Hematopoietic multipotent progenitor cell treated with erythropoietin and hydrocortisone succinate and interleukin-3 and kit ligand, for 15 days (in vitro differentiated cells): ENCODE data around the gene SIRT2.
"Not testable (repeated sequence)": the region's sequence is repeated elsewhere in the genome, so short reads cannot be mapped to it uniquely, and the experiment has no call there.

ENCODE experiments used
- DNase-seq: peaks from one replicate; pipeline ENCODE4 v3.0.0-alpha.2; 2015; ENCODE audit warnings: low spot score

SIRT2 gene

DNA sequence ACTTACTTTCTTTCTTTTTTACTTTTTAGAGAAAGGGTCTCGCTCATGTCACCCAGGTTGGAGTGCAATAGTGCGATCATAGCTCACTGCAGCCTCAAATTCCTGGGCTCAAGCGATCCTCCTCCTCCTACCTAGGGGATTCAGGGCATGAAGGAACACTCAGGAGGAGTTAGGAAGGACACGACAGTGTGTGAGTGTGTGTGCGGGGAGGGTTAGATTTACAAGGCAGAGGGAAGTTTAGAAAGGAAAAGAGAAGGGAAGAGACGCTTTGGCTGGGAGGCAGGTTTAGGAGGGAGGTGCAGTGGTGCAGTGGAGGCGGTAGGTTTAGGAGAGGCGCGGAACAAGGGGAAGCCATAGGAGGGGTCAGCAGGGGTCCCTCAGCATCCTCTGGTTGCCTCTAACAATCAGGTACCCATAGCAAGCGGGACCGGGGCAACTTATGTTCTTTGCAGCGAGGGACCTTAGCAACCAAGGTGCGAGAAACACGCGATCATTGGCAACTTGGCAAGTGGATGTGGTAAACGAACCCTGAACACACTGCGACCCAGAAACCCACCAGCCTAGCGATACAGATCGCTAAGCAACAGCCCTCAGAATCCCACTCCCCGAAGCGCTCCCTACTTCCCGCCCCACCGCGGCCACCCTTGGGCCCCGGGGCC lies 501 bp downstream of the SIRT2 start:
- no peak for DNase-seq

DNA sequence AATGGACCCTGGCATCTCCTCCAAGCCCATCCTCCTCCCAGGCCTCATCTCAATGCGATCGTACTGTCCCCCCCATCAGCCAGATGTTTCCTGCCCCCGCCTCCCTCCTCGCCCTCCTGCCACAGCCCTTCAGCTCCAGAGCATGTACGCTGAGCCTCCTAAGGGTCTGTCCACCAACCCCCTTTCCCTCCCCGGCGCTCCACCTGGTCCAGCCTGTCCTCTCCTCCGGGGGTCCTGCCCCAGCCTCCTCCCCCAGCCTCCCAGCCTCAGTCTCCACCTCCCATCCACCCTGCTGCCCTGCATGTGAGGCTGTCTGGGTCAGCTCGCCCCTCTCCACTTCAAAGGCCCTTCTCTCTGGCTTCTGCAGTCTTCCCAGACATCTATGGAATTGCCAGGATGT lies 4.5 kb downstream of the SIRT2 start:
- DNase-seq: no peak

DNA sequence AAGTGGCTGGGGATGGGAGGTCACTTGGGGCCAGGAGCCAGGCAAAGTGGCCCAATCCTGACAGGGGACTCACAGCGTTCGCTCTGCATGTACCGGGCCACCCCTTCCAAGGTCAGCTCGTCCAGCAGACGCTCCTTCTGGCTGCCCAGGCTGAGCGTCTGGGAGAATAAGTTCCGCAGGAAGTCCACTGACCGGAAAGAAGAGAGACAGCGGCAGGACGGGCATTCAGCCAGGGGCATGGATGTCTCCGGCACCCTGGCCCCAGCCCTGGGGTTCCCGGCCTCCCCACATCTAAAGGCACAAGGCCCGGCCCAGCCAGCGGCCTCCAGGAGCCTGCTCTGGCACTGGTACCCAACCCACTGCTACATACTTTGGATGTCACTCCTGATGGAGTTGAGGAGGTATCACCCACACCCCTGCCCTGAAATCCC lies 6.1 kb downstream of the SIRT2 start:
- no peak for DNase-seq

DNA sequence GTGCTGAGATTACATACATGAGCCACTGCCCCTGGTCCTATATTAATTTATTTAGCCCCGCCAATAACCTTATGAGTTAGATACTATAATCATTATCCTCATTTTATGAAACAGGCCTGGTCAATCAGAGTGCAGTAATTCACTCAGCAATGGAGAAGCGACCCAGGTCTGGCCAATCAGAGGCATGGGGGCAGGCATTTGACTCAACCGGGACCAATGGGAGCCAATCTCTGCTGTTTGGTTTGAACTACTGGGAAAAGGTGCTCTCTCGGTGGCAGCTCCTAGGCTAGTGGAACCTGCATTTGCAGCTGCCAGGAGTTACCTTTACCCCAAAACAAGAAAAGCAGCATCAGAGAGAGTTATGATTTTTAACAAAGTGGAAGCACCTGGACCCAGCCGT lies 6.6 kb downstream of the SIRT2 start:
- no peak for DNase-seq

DNA sequence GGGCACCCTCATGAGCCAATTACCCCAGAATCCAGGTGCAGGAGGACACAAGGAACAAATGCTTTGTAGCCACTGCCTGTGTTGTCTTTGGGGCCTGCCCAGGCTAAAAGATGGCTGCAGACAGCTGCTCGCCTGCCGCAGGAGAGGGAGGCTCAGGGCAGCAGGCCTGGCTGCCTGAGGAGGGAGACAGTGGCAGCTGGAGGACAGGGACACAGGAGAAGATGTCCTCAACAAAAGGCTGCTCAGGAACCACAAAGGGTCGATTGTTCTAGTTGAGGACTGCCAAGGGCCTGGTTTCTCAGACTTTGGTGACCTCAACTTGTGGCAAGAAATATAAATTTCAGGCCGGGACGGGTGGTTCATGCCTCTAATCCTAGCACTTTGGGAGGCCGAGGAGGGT lies 7.6 kb downstream of the SIRT2 start:
- DNase-seq: no peak

DNA sequence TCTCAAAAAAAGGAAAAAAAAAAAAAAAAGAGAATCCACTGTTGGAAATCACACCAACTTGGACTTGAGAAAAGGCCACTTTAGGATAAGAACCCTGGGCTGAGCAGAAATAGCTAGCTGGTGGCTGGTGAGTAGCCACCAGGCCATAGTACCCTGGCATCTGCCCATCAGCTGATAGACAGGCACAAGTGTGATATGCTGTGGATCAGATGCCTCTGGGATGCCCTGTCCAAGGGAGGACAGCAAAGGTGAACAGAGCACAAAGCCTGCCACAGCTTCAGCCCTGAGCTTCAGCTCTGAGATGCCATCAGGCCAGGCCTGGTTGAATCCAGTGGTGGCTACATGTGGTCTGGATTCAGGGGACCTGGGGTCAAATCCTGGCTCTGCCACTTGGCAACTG lies 8.7 kb downstream of the SIRT2 start:
- DNase-seq: no peak

DNA sequence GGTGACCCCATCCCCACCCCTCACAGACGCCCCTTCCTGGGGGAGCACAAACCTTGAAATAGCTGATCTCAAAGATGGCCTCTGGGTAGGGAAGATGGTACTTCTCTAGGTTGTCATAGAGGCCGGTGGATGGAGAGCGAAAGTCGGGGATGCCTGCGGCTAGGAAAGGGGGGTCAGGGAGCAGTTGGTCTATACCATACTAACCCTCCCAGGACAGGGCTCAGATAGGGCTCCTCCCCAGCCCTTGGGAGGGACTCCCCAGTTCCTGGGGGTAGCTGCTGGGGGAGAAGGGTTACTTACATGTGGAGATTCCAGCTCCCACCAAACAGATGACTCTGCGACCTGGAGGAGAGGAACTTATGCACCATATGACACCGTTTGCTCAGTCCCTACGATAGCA lies 9.6 kb downstream of the SIRT2 start:
- no peak for DNase-seq

DNA sequence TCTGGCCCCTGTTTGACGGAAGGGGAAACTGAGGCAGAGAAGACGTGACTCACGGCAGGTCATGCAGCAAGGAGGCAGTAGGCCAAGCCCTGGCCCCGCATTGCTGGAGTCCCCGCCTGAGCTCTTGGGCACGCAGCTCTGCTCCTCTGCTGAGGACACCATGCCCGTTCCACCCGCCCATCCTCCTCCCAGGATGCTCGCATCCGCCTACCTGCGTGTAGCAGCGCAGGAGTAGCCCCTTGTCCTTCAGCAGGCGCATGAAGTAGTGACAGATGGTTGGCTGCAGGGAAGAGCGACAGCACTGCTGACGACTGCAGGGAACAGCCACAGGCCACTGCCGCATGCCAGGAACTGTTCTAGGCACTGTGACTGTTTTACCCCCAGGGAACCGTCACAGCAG lies 10.5 kb downstream of the SIRT2 start:
- DNase-seq: no peak

DNA sequence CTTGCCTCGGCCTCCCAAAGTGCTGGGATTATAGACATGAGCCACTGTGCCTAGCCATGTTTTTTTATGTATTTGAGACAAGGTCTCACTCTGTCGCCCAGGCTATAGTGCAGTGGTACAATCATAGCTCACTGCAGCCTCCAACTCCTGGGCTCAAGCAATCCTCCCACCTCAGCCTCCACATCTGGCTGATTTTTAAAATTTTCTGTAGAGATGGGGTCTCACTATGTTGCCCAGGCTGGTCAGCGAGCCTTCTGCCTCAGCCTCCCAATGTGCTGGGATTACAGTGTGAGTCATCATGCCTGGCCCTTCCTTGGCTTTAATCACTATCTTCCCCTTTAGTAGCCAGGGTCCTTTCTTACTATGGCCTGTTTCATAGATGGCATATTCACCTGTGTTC lies 14.7 kb downstream of the SIRT2 start:
- not testable (repeated sequence) for DNase-seq

DNA sequence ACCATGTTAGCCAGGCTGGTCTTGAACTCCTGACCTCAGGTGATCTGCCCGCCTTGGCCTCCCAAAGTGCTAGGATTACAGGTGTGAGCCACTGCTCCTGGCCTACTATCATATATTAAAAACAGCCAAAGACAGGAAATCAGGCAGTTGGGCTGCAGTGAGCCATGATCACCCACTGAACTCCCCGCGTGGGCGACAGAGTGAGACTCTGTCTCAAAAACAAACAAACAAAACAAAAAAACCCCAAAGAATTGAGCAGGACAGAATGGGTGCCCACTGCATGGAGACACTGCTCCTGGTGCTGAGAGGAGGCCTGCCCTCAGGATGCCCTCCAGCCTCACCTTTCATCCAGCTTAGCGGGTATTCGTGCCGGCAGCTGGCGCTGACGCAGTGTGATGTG lies 16.1 kb downstream of the SIRT2 start:
- no peak for DNase-seq

DNA sequence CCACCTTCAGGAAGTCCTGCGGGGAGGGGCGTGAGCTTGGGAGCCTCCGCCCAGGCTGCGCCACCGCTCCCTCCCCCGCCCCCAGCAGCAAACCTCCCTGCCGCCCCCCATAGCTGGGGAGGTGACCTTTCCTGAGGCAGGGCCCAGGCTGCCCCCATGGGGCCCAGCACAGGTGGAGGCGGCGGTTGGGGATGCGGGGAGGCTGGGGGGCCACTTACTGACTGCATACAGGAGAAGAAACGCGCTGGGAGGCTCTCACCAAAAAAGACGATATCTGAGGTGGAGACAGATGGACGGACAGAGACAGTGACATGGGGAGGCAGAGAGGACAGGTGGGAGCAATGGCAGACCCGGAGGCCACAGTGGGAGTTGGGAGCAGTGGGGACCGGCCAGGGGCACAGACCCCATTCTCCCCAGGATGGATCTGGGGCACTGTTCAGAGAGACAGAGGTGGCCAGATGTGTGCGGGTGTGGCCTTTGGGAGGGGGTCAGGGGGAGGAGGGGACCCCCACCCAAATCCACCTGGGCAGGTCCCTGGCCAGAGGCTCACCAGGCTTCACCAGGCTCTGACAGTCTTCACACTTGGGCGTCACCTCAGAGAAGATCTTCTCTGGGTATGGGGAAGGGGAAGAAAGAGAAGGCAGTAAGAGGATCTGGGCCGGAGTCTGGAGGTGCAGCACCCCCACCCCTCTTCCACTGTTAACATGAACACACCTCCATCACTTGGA lies 18.4 kb downstream of the SIRT2 start:
- DNase-seq: no peak

DNA sequence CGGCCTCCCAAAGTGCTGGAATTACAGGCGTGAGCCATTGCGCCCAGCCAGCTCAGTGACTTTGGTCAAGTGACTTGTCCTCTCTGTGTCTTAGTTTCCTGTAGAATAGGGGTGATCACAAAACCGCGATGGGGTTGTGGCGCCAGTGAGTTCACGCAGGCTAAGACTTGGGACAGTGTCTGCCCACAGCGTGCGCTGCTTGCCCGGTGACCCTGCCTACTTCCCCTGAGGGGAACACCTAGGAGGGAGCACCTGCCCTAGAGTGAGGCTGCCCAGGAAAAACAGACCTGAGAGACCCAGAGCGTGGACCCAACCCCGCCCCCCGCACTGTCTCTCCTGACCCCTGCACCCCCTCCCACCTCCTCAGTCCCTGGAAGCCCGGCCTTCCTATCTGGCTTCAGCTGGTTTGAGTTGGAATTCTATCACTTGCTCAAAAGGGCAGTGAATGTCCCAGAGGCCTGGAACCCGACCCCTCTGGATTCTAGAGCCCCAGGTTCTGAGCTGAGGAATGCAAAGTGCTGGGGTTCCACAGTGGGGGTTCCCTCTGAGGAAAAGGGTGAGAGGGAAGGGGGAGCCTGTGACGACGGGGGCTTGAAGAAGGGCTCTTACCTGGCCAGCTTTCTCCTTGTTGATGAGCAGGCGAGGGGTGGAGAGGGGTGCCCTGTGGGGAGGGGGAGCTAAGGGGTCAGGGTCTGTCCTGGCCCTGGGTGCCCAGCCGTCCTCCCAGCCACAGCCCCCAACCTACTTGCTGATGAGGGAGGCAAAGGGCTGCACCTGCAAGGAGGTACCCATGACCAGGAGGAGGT lies 19.1 kb downstream of the SIRT2 start:
- DNase-seq: no peak

DNA sequence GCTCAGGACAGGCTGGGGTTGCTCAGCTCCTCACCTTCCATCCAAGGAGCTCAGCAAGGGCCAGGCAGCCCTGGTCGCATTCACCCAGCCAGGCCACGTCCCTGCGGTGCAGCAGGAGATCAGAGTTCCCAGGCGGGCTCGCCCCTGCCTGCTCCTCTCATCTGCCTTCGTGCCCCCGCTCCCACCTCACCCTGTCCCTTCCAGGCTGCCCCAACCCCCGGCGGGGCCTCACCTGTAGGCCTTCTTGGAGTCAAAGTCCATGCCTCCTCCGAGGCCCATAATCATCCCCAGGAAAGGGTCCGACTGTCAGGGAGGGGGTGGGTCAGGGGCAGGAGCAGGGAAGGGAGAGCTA lies 20.0 kb downstream of the SIRT2 start:
- no peak for DNase-seq

DNA sequence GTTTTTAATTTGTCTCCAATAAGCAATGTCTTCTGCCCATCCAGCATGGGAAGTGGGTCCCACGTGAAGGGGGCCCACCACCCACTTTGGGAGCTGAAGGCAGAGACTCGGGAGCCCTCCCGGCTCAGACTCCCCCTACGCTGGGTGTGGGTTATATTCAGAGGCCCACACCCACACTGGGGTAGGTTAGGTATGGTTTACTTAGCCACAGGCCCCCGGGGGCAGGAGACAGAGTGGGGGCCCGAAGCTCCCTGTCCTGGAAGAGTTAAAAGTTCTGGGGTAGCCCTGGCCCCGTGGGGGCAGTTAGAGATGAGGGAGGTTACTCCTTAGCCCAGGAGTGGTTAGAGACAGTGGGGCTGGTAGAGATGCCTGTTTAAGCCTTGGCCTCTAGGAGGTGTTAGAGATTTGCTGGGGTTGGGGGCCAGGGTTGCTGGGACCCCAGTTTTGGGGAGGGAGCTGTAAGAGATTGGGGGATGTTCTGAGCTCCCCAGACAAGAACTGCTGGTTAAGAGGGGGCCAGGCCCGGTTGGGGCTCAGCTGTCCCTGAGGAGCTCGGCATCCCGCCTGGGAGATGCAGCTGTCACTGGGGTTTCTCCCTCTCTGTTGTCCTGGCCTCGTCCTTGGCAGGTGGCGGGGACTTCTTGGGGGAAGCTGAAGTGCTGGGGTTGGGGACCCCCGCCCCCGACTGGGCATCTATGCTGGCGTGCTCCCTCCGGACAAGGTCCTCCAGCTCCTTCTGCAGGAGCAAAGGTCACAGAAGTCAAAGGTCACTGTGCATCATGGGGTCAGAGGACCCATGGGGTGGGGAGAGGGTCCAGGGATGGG lies 20.6 kb downstream of the SIRT2 start:
- DNase-seq: no peak

DNA sequence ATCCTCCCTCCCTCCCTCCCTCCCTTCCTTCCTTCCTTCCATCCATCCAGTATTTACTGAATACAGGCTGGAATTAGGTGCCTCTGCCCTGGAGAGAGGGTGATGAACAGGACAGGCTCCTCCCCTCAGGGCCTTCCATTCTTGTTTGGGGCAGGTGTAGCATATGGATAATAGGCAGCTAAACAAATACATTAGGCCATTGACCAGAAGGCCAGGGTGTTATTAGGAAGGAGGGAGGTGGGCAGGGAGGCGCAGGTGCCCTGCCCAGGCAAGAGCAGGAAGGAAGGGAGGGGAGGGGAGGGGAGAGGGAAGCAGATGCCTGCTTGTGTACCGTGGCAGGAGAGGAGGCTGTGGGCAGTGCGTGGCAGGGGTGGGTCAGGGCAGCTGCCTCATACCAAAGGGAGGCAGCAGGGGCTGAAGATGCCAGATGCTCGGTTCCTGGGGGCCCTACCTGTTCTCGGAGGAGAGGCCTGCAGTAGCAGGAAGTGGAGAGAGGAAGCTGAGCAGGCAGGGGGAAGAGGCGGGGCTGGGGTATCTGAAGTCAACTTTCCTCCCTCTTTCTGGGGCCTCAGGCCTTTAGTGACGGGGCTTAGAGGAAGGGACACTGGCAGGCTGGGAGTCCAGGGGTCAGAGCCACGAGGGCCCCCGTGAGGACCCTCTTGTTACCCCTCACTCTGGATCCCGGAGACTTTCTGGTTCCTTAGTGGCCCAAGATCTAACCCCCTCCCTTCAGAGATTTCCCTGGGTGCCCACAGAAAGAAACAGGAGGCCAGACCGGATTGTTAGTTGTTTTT lies 21.4 kb downstream of the SIRT2 start, which contains the start of gene RINL:
RINL (minus strand) TSS at position 495 of the 794 bp plus-strand sequence. CDS start 1,533 bp downstream, outside the sequence.
- no peak for DNase-seq

DNA sequence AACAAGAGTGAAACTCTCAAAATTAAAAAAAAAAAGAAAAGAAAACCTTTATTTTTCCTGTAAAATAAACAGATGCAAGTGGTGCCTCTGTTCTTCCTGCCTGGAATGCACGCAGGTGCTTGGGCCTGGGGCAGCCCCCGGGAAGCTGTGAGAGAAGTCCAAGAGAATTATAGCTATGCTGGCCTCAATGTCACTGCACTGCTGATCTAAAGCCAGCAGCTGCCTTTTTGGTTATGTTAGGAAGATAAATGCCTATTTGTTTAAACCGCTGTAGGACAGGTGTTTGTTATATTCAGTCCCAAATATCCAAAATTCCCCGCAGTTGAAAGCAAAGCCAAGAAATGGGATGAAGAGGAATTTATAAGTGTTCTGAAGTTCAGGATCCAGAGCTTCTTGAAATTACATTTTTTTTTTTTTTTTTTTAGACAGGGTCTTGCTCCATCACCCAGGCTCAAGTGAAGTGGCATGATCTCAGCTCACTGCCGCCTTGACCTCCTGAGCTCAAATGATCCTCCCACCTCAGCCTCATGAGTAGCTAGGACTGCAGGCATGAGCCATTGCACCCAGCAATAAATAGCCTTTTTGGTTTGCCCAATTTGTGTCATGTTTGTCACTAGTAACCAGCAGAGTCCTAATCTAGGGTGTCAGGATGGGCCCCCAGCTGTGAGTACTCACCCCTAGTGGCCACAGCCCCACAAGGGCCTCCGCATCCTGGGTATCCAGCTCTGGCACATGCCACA lies 23.6 kb downstream of the SIRT2 start:
- no peak for DNase-seq

DNA sequence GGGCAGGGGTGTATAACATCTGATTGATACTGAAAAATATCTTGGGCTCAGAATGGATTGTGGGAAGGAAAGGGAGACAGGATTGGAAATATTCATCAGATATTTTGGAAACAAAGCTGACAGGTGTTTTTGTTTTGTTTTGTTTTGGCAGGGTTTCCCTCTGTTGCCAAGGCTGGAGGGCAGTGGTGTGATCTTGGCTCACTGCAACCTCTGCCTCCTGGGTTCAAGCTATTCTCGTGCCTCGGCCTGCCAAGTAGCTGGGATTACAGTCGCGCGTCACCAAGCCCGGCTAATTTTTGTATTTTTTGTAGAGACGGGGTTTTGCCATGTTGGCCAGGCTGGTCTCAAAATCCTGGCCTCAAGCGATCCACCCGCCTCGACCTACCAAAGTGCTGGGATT lies 26.0 kb downstream of the SIRT2 start:
- not testable (repeated sequence) for DNase-seq

DNA sequence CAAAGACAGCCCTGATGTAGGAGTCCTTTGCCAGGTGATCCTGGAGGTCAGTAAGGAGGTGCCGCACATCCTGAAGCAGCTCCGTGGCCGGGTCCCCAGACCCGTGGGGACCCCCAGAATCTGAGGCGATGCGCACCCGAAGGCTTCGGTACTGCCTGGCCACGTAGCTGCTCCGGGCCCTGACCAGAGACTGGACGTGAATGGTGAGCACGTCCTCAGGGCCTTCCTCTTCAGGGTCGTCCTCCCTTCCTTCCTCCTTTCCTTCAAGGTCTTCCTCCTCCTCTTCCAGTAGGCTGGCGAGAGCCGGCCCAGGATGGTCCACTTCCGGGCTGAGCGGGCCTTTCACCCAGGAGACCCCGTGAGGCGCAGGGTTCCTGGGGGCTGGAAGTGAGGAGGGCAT lies 28.8 kb downstream of the SIRT2 start:
- DNase-seq: no peak

DNA sequence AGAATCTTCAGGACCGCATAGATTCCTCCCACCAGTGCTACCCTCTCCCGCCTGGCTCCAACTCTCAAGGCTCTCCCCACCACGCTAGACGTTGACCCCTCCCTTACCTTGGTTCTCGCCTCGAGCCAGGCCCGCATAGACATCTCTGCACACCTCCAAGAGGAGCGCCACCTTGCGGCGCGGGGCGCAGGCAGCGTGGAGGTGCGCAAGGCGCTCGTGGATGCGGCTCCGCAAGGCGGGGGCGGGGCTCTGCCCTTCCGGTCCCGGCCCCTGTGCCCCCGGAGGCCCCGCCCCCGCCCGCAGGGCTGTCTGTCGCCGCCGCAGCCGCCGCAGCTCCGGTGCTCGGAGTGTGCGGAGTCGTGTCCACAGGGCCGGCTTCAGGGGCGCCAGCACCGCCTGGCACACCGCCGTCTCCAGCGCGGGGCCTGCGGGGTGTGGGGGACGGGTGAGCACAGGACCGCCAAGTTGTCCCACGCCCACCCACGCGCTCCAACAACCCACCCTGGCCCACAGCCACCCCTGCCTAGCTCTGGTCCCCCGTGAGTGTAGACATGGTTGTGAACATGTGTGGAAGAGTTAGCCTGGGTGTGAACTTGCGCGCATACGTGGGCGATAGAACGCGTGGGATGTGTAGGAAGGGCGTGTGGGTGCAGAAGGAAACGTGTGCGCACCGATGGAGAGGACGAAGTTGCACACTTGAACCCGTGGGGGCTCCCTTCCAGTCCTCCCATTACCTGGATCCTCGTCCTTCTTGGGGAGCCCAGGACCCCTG lies 29.4 kb downstream of the SIRT2 start:
- DNase-seq: peak; percentile 88
